PC-9 (cell line): ENCODE data around the gene KRTAP12-2.

ENCODE experiments used
- EZH2 ChIP-seq: fragments of 200-600 bp; sonication (generic); IDR thresholded peaks from 2 replicates; pipeline ENCODE4 v1.8.0; 2017; ENCODE audit warnings: antibody characterized with exemption, low read depth
- TF ChIP-seq, protein P1 (sequence below): fragments of 200-600 bp; sonication (generic); conservative IDR thresholded peaks from 2 replicates; pipeline ENCODE4 v1.6.1; 2017; ENCODE audit warnings: mixed run types, antibody characterized with exemption, mild to moderate bottlenecking, moderate library complexity

GRCh38 chr21:44657635-44658540 is 8.8 kb downstream of the KRTAP12-2 start, which contains the start of gene KRTAP12-3:
- TF ChIP-seq, protein P1, sequence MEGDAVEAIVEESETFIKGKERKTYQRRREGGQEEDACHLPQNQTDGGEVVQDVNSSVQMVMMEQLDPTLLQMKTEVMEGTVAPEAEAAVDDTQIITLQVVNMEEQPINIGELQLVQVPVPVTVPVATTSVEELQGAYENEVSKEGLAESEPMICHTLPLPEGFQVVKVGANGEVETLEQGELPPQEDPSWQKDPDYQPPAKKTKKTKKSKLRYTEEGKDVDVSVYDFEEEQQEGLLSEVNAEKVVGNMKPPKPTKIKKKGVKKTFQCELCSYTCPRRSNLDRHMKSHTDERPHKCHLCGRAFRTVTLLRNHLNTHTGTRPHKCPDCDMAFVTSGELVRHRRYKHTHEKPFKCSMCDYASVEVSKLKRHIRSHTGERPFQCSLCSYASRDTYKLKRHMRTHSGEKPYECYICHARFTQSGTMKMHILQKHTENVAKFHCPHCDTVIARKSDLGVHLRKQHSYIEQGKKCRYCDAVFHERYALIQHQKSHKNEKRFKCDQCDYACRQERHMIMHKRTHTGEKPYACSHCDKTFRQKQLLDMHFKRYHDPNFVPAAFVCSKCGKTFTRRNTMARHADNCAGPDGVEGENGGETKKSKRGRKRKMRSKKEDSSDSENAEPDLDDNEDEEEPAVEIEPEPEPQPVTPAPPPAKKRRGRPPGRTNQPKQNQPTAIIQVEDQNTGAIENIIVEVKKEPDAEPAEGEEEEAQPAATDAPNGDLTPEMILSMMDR: no peak
- no peak for TF ChIP-seq EZH2
